ENCODE measurements around the gene CDV3.
"Not testable (repeated sequence)": the region's sequence is repeated elsewhere in the genome, so short reads cannot be mapped to it uniquely, and the experiment has no call there.

Gene CDV3, protein sequence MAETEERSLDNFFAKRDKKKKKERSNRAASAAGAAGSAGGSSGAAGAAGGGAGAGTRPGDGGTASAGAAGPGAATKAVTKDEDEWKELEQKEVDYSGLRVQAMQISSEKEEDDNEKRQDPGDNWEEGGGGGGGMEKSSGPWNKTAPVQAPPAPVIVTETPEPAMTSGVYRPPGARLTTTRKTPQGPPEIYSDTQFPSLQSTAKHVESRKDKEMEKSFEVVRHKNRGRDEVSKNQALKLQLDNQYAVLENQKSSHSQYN

DNA sequence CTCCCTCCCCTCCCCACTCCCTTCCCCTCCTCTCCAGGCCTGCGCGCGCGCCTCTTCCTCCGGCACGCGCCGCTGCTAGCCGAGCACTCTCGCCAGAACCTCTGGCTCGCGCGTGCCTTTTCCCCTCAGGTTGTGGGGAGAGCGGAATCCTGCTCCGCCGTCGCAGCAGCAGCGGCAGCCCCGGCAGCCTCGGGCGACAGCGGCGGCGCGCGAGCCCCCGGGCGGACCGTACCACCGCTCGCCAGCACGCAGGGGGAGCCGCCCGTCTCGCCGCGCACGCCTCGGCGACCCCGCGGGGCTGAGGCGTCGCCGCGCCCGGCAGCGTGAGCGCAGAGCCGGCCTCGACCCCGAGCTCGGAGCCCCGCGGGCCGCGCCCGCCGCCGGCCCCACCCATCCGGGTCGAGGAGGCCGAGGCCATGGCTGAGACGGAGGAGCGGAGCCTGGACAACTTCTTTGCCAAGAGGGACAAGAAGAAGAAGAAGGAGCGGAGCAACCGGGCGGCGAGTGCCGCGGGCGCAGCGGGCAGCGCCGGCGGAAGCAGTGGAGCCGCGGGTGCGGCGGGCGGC lies at the start of gene CDV3:
TSS of gene CDV3 (plus strand) at position 58 of the 566 bp plus-strand sequence. CDS start at position 417, 359 bp downstream.
- no peak for DNase-seq

DNA sequence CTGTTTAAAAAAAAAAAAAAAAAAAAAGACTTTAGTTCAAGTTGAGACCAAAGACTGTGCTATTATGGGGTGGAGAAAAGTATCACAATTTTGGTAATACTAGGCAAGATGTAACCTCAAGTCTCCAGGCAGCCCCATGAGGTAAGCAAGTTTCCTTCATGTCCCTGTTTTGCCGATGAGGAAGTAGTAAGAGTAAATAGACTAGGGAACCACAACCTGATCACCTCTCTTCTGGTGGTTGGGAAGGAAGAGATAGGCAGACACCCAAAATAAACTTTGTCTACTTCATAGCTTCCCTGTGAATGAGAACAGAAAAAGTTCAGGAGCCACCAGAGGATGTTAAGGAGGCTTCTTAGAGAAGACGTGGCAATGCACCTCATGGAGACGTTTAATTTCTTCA lies 49.7 kb upstream of the CDV3 start:
- not testable (repeated sequence) for DNase-seq

DNA sequence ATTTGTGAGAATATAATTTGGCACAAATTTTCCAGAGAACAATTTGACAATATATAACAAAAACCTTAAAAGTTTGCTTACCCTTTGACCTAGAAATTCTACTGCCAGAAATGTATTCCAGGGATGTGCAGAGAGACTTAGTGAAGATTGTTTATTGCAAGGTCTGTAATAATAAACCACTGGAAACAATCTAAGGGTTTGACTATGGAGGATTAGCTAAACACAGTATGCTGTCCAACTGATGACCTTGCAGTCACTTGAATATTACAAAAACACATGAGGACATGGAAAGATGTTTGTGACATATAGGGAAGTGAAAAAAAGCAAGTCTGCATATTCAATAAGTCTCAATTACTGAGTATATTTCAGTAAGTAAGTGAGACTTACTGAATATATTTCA lies 48.1 kb upstream of the CDV3 start:
- no peak for DNase-seq

DNA sequence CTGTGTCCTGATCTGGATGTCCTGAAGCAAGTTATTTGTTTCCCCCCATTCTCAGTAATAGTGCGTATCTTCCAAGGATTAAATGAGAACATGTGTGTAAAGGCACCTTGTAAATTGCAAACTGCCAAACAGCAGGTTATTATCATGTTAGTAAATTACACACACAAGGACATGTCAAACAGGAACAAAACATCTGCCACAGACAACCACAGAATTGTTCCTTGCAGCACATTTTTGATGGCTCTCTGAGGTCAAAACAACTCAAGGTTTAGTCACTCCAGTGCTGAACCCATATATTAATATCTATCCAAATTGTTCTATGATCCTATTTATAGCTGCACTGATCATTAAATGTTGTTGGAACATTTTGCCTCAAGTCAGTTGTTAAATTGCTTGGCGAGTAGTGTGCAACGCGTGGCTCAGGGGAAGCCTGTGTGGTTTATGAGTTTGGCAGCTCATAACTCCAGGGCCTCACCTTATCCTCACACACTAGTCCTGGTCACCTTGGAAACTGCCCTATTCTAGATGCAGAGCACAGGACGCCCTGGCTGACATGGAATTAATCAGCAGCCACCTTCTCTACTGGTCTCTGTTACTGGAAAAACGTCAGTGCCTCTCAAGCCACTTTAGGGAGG lies 46.3 kb upstream of the CDV3 start:
- DNase-seq = no peak

DNA sequence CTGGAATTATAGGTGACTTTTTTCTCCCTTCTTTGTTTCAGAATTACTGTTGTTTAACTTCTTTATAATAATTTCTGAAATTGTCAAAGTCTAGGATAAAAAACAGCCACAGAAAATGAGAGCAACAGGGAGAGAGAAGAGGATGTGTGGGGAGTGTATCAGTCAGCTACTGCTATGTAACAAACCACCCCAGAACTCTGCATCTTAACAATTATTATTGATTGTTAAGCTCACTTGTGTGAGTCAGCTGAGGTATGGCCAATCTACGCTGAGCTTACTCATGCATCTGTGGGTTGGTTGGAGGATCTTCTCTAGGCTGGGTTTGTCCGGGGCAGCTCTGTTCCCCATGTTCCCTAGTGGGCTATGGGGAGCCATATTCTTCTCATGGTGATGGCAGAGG lies 43.7 kb upstream of the CDV3 start:
- no peak for DNase-seq

DNA sequence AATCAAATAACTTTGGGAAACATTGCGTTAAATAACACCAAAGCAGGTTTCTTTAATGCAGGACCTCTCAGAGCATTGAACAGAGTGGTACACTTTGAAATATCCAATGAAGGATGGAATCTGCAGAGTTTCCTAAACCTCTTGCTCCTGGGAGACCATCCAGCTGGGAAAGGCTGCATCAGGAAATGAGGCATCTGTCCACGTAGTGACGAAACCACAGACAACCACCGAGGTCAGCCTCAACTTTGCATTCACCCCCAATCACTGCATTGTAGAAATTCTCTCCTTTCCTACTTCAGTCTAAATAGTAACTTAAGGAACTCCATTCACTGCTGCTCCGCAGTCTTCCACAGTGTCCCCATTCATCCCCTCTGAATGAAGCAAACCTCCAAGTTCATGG lies 41.5 kb upstream of the CDV3 start:
- DNase-seq = no peak

DNA sequence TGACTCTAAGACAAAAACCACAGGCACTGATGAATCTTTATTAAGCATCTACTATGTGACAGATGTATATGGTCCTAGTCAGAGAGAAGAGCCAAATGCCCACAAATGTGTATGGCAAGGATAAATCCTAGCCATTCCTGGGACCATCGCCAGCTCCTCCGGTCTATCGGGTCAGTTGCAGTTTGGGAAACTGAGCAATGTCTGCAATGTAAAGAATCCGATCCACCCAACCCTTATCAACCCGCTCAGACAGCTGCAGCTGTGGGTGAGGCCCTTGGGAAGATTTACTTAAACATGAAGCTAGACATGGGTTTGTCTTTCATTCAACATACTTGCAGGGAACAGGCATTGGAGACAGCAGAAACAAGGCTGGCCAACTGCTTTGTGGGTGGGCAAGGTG lies 40.5 kb upstream of the CDV3 start:
- no peak for DNase-seq

DNA sequence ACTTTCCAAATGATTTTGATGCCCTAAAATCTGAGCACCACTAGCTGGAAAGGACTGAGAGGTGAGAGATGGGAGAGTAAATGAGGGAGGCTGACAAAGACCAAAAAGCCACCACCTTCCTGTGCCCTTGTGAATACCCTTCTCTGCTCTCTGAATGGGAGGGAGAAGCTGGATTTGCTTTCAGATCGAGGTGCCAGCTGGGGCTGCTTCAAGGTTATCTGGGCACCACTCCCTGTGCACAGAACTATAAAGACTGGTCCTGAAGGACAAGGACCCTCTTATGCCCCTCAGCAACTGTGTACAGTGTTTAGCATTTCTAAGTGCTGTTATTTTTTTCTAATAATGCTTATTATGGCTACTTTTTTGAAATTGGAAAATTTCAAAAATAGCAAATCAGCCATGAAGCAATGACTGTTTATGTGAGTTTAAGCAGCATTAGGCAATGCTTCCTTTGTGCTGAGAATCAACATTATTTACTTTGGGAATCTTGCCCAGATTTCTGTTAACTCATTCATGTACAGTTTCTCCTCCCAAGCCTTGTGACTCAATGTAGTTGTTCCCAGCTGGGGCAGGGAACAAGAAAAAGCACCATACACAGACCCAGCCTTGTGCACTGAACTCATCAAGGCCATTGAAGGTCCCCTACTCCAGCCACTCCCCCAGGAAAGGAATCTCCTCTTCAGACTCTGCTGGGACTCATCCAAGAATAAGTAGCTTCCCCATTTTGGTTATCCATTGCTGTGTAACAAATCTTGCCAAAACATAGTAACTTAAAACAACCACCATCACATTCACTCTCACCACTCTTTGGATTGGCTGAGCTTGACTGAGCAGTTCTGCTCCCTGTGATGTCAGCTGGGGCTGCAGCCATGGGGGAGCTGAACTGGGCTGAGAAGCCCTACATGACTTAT lies 37.3 kb upstream of the CDV3 start:
- DNase-seq = no peak

DNA sequence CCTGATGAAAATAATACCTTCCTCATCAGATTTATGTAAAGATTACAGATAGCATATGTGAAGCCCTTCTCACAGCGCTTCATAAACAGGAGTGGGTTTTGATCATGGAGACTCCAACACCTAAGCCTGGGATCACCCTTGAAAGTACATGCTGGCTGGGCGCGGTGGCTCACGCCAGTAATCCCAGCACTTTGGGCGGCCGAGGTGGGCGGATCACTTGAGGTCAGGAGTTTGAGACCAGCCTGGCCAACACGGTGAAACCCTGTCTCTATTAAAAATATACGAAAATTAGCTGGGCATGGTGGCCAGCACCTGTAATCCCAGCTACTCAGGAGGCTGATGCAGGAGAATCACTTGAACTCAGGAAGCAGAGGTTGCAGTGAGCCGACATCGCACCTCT lies 36.4 kb upstream of the CDV3 start:
- not testable (repeated sequence) for DNase-seq

DNA sequence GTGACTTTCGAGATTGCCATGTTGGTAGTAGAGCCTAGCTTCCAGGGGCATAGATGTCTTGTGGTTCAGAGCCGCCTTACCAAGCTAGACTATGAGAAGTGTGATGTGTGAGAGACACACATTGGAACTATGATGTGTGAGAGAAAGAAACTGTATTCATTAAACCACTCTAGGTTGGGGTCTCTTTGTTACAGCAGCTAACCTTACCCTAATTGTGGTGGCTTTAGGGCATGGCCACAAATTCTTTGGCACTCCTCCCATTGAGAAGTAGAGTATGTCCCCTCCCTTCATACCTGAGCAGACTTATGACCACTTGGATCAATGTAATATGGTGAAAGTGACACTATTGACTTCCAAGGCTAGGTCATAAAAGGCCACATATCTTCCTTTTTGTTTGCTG lies 35.3 kb upstream of the CDV3 start:
- DNase-seq = no peak

DNA sequence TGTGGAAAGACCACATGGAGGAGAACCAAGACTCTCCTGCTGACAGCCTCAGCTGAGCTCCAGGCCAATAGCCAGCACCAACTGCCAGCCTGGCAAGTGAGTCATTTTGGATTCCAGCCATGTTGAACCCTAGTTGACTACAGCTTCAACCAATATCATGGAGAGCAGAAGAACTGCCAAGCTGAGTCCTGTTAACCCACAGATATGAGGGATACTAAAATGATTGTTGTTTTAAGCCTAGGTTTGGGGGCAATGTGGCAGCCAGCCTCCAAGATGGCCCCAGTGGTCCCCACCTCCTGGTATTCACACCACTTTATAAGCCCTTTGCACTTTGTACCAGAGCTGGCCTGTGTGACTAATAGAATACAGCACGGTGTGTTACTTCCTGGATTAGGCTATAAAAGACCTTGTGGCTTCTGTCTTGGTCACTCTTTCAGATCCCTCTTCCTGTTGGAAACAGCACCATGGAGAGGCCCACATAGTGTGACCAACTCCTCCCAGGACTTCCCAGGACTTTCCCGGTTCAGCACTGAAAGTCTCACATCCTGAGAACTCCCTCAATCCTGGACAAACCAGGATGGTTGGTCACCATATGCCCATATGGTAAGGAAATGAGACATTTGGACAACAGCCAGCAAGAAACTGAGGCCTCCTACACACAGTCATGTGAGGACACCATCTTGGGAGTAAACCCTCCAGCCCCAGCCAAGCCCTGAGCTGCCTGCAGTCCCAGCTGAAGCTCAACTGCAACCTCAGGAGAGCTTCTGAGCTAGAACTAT lies 32.4 kb upstream of the CDV3 start:
- DNase-seq = no peak

DNA sequence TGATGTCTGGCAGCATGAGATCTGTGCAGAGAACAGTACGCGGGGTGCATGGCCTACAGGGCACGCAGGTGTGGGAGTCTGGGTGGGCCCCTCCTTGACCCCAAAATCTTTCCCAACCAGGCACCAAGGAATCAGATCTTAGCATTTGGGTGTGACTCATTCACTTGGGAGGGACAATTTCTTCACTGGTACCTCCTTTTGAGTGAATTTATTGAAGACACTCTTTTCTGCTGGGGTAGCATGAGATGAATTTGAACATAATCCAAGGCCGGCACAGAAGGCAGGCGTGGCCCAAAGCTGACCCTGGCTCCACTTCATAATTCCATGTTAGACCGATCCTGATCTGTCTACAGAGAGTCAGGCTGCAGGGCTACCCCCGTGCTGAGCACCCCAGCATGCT lies 30.6 kb upstream of the CDV3 start:
- no peak for DNase-seq

DNA sequence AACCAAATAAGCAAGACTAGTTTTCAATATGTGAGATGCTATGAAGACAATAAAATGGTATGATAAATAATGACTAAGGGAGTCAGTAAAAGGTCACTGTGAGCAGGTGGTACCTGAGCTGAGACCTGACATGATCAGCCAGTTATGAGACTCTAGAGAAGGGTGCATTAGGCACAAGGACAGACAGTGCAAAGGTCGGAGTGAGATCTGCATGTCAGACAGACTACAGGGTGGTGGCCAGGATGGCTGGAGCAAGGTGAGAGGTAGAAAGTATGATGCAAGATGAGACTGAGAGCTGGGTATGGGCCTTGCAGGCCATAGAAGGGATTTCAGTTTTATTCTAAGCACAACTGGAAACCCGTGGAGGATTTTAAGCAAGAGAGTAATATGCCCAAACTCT lies 28.5 kb upstream of the CDV3 start:
- not testable (repeated sequence) for DNase-seq

DNA sequence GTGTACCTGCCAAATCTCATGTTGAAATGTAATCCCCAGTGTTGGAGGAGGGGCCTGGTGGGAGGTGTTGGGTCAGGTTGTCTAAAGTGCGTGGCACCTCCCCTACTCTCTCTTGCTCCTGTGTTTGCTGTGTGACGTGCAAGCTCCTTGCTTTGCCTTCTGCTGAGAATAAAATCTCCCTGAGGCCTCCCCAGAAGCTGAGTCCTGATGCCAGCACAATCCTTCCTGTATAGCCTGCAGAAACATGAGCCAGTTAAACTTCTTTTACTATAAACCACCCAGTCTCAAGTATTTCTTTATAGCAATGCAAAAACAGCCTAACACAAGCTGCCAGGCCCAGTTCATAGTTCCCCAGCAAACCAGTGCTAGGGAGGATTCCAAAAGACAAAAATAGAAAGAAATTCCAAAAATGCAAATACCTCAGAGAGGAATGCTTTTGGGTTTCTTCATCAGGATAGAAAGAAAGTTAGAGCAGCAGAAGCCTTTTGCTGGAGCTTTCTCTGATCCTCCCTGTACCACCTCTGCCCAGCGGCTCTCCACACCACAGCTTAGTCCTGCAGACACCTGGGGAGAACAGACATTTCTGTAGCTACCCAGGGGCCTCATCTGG lies 25.9 kb upstream of the CDV3 start:
- no peak for DNase-seq

DNA sequence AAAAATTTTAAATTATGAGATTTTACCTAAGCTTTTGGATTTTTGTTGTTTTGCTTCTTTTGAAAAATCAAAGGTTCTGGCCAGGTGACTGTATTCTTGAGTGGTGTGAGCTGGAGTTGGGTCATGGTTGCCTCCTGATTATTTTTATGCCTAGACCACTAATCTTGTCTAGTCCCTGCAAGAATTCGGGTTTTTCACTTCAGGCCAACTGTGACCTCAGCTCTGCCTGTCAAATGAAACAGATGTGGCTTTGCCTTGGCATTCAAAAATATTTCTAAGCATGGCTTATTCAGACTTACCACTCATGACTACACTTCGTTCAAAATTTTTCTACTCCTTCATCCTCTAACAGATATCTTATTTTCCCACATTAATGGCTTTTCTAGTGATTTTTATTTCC lies 25.4 kb upstream of the CDV3 start:
- DNase-seq = no peak

DNA sequence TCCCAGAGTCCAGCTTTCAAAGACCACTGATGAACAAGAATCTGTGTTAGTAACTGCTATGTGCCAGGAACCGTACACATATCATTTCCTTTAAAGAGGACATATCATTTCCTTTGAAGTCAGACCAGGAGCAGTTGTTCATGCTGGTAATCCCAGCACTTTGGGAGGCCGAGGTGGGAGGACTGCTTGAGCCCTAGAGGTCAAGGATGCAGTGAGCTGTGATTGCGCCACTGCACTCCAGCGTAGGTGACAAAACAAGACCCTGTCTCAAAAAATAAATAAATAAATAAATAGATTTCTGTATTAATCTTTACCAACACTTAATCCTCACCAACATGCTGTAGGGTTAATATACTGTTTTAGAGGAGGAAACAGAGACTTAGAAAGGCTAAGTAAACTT lies 23.9 kb upstream of the CDV3 start:
- no peak for DNase-seq

DNA sequence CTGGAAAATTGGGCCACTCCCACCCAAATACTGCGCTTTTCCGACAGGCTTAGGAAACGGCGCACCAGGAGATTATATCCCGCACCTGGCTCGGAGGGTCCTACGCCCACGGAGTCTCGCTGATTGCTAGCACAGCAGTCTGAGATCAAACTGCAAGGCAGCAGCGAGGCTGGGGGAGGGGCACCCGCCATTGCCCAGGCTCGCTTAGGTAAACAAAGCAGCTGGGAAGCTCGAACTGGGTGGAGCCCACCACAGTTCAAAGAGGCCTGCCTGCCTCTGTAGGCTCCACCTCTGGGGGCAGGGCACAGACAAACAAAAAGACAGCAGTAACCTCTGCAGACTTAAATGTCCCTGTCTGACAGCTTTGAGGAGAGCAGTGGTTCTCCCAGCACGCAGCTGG lies 21.9 kb upstream of the CDV3 start:
- not testable (repeated sequence) for DNase-seq

DNA sequence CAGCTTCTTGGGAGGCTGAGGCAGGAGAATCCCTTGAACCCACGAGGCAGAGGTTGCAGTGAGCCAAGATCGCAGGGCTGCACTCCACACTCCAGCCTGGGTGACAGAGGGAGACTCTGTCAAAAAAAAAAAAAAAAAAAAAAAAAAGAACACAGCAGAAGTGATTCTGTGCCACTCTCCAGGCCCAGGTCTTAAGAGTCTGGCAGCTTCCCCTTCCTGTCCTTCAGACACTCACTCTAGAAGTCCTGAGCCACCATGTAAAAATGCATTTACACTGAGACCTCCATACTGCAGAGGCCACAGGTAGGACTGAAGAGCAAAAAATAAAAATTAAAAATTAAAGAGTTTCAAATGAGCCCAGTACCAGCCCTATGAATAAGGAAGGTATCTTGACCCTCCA lies 11.8 kb upstream of the CDV3 start:
- DNase-seq = no peak

DNA sequence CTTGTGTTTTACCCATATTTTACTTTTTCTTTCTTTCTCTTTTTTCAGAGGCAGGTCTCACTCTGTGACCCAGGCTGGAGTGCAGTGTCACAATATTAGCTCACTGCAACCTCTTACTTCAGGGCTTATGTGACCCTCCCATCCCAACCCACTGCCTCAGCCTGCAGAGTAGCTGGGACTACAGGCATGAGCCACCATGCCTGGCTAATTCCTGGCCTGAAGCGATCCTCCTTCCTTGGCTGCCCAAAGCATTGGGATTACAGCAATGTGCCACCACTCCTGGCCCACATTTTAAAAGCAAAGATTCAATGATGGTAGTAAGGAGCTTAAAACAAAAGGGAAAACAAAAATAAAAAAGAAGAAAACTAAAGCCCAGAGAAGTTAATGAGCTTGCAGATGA lies 11.1 kb upstream of the CDV3 start:
- DNase-seq = no peak

DNA sequence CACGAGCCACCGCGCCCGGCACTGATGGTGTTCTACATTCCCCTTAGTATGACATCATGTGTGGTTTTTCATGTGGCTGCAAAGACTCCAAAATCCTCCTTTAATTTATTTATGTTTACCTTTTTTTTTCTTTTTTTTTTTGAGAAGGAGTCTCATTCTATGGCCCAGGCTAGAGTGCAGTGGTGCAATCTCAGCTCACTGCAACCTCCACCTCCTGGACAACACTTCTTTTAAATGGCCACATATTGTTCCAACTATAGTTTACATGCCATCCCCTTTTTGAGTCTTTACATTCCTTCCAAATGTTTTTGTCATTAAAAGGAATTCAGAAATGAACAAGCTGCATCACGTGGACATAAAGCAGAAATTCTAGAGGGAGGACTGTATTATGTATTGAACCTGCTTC lies 10.3 kb upstream of the CDV3 start:
- DNase-seq = no peak

DNA sequence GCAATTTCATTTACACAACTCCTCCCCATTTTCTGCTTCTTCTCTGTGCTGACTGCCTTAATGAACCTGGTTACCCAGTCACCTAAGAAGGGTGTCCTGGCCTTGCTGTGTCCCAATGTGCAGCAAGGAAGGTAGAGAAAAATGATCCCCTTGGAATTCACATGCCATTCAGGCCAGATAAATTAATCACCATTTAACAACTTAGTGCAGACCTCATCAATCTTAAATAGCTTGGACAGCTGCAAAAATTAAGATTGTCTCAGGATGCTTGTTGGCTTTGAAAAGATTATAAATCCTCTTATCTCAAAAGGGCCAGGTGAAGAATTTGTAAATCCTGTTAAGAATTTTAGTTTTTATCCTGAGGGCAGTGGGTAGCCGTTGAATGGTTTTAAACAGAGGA lies 9.7 kb upstream of the CDV3 start:
- no peak for DNase-seq

DNA sequence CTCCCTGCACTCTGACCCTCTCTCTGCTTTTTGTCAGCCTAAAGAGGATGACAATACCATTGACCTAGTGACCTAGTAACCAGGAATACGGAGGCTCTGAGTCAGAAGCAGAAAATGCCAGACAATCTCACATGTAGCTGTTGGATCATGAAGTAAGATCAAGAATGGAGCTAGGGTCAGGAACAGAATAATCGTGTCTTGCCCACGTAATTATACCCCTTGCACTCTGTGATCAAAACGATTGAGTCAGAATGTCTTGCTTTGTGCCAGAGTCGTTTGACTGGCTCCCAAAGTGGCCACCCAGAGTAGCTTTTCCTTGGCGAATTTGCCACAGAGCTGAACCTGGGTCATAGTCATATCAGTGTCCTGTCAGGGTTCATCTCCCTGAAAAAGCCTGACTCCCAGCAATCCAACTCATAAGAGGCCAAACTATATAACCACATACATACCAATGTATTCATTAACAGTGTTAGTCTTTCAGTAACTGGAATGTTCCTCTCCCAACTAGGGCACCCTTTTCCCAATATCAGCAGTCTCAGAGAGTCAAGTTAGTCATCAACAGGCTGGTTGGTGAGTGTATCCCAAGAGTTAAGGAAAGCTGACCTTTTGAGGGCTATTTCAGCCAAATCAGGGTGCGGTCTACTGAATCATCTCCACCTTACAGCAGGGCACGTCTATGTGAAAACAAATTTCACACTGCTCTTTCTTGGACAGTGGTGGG lies 5.0 kb upstream of the CDV3 start:
- no peak for DNase-seq

All from stimulated activated naive CD4-positive, alpha-beta T cell (primary cell).